HEK293 (cell line): ENCODE measurements around the gene GRB2.

Experiments
- CTCF ChIA-PET: fragments of 350-600 bp; formaldehyde crosslinking; extraction: SDS; loops from one replicate; lab custom pipeline; 2021; ENCODE audit warnings: antibody characterized with exemption; lab: Yijun Ruan, JAX
- POLR2A ChIA-PET: fragments of 300-600 bp; formaldehyde crosslinking; extraction: SDS; loops from one replicate; lab custom pipeline; 2020; ENCODE audit warnings: antibody characterized with exemption, inconsistent platforms; lab: Yijun Ruan, JAX
- H3K27ac ChIP-seq: fragments of 200-500 bp; sonication (Bioruptor generic); 2 replicates; pipeline ENCODE4 v1.5.1; 2014; ENCODE audit warnings: low read depth, low read length, control low read depth, inconsistent platforms; ENCODE audit errors: extremely low read depth
- H3K36me3 ChIP-seq, 2 experiments: fragments of 200-500 bp in 1 of 2; sonication (Bioruptor generic) in 1 of 2; 1 replicate in 1 of 2; 2 replicates in 1 of 2; pipeline ENCODE4 v1.5.1; 2014 to 2017; ENCODE audit warnings: inconsistent platforms in 2 of 2, low read length in 2 of 2; ENCODE audit not compliant: control insufficient read depth in 2 of 2, insufficient read depth in 1 of 2
- H3K4me1 ChIP-seq: fragments of 200-500 bp; sonication (Bioruptor generic); 2 replicates; pipeline ENCODE4 v1.5.1; 2014; ENCODE audit warnings: mild to moderate bottlenecking, low read length, inconsistent platforms; ENCODE audit not compliant: control insufficient read depth, insufficient read depth
- H3K4me3 ChIP-seq: 2 replicates; pipeline ENCODE4 v1.5.1; 2011; ENCODE audit warnings: low read depth, mild to moderate bottlenecking, control low read depth, low read length, moderate library complexity
- H3K9me3 ChIP-seq: fragments of 200-500 bp; sonication (Bioruptor generic); 2 replicates; pipeline ENCODE4 v1.5.1; 2014; ENCODE audit warnings: low read depth, low read length, inconsistent platforms; ENCODE audit not compliant: control insufficient read depth, insufficient read depth
- CTCF ChIP-seq: fragments of 450-650 bp; formaldehyde crosslinking; IDR thresholded peaks from 2 replicates; pipeline ENCODE4 v1.5.1; 2016; ENCODE audit warnings: missing biosample characterization, missing genetic modification characterization
- GFI1B ChIP-seq: fragments of 450-650 bp; formaldehyde crosslinking; IDR thresholded peaks from 2 replicates; pipeline ENCODE4 v1.5.1; 2016; ENCODE audit warnings: missing biosample characterization, missing genetic modification characterization
- HOXA7 ChIP-seq: sonication (generic); formaldehyde crosslinking; IDR thresholded peaks from 2 replicates; pipeline ENCODE4 v1.8.1; 2022; ENCODE audit warnings: missing genetic modification reagents, borderline replicate concordance
- KLF17 ChIP-seq: fragments of 450-650 bp; formaldehyde crosslinking; IDR thresholded peaks from 2 replicates; pipeline ENCODE4 v1.5.1; 2016; ENCODE audit warnings: missing biosample characterization, missing genetic modification characterization
- MEIS1 ChIP-seq: sonication (generic); formaldehyde crosslinking; IDR thresholded peaks from 2 replicates; pipeline ENCODE4 v1.8.1; 2022; ENCODE audit warnings: missing genetic modification reagents, mild to moderate bottlenecking, borderline replicate concordance
- RBAK ChIP-seq: fragments of 450-650 bp; formaldehyde crosslinking; IDR thresholded peaks from 2 replicates; pipeline ENCODE4 v1.5.1; 2016; ENCODE audit warnings: missing biosample characterization, missing genetic modification characterization
- SETDB1 ChIP-seq: IDR thresholded peaks from one replicate; pipeline ENCODE4 v1.6.1; 2017; ENCODE audit warnings: mild to moderate bottlenecking, low read length, moderate library complexity, mixed read lengths; ENCODE audit not compliant: insufficient read length
- SP7 ChIP-seq: fragments of 450-650 bp; formaldehyde crosslinking; IDR thresholded peaks from 2 replicates; pipeline ENCODE4 v1.5.1; 2016; ENCODE audit warnings: missing biosample characterization, missing genetic modification characterization
- ZEB2 ChIP-seq: fragments of 450-650 bp; formaldehyde crosslinking; IDR thresholded peaks from 2 replicates; pipeline ENCODE4 v1.5.1; 2016; ENCODE audit warnings: missing biosample characterization, missing genetic modification characterization
- ZNF112 ChIP-seq: fragments of 450-650 bp; formaldehyde crosslinking; IDR thresholded peaks from 2 replicates; pipeline ENCODE4 v1.5.0; 2017; ENCODE audit warnings: missing biosample characterization, missing genetic modification characterization
- ZNF133 ChIP-seq: fragments of 450-650 bp; formaldehyde crosslinking; IDR thresholded peaks from 2 replicates; pipeline ENCODE4 v1.5.1; 2016; ENCODE audit warnings: missing biosample characterization, missing genetic modification characterization
- ZNF157 ChIP-seq: fragments of 450-650 bp; formaldehyde crosslinking; IDR thresholded peaks from 2 replicates; pipeline ENCODE4 v1.5.1; 2016; ENCODE audit warnings: missing biosample characterization, missing genetic modification characterization
- ZNF16 ChIP-seq: fragments of 450-650 bp; formaldehyde crosslinking; IDR thresholded peaks from 2 replicates; pipeline ENCODE4 v1.5.1; 2016; ENCODE audit warnings: low read depth, missing biosample characterization, missing genetic modification characterization
- ZNF175 ChIP-seq: fragments of 450-650 bp; formaldehyde crosslinking; IDR thresholded peaks from 2 replicates; pipeline ENCODE4 v1.5.1; 2016; ENCODE audit warnings: missing biosample characterization, missing genetic modification characterization
- ZNF248 ChIP-seq: fragments of 450-650 bp; formaldehyde crosslinking; IDR thresholded peaks from 2 replicates; pipeline ENCODE4 v1.5.1; 2017; ENCODE audit warnings: missing biosample characterization, missing genetic modification characterization
- ZNF433 ChIP-seq: fragments of 450-650 bp; formaldehyde crosslinking; IDR thresholded peaks from 2 replicates; pipeline ENCODE4 v1.5.1; 2016; ENCODE audit warnings: missing biosample characterization, missing genetic modification characterization, low read depth
- ZNF600 ChIP-seq: fragments of 450-650 bp; formaldehyde crosslinking; IDR thresholded peaks from 2 replicates; pipeline ENCODE4 v1.5.1; 2016; ENCODE audit warnings: missing biosample characterization, missing genetic modification characterization
- ZNF660 ChIP-seq: fragments of 450-650 bp; IDR thresholded peaks from 2 replicates; pipeline ENCODE4 v1.5.1; 2018; ENCODE audit warnings: missing biosample characterization, mild to moderate bottlenecking, missing genetic modification characterization
- ZNF76 ChIP-seq: fragments of 450-650 bp; formaldehyde crosslinking; IDR thresholded peaks from 2 replicates; pipeline ENCODE4; 2016; ENCODE audit warnings: low read depth, missing biosample characterization, missing genetic modification characterization, borderline replicate concordance
- ZNF776 ChIP-seq: fragments of 450-650 bp; formaldehyde crosslinking; IDR thresholded peaks from 2 replicates; pipeline ENCODE4 v1.5.0; 2017; ENCODE audit warnings: missing biosample characterization, missing genetic modification characterization, borderline replicate concordance
- ZNF792 ChIP-seq: fragments of 450-650 bp; formaldehyde crosslinking; IDR thresholded peaks from 2 replicates; pipeline ENCODE4 v1.5.1; 2016; ENCODE audit warnings: missing biosample characterization, missing genetic modification characterization
- ZSCAN30 ChIP-seq: fragments of 450-650 bp; IDR thresholded peaks from 2 replicates; pipeline ENCODE4 v1.5.1; 2018; ENCODE audit warnings: missing biosample characterization, mild to moderate bottlenecking, missing genetic modification characterization, moderate library complexity
- TF ChIP-seq, protein P1 (sequence below): fragments of 450-650 bp; formaldehyde crosslinking; IDR thresholded peaks from 2 replicates; pipeline ENCODE4 v1.5.1; 2016; ENCODE audit warnings: missing biosample characterization, missing genetic modification characterization
- TF ChIP-seq, protein P2 (sequence below): fragments of 450-650 bp; IDR thresholded peaks from 2 replicates; pipeline ENCODE4 v1.5.1; 2018; ENCODE audit warnings: missing biosample characterization, missing genetic modification characterization

Gene GRB2

GRCh38 chr17:75417054-75417580 lies 11.6 kb upstream of the GRB2 start:
- TF ChIP-seq ZNF16 (tag by site-specific recombination): no peak
- no peak for TF ChIP-seq ZNF792
- TF ChIP-seq ZNF133: no peak
- no peak overlapping the region for H3K4me3 ChIP-seq
- H3K27ac ChIP-seq: no peak overlapping the region
- ChIA-PET POLR2A (no interaction called here), CTCF (interaction anchor here (0.6 to 1.1 kb wide), 7 partner anchors 9 to 1021 kb away, joined by 3 to 7 read pairs (median 4); partner anchors contain the start of gene MRPS7)
- H3K9me3 ChIP-seq: no peaks in the 10 kb centered on the region
- no peaks in the 10 kb centered on the region for H3K4me1 ChIP-seq
- H3K36me3 ChIP-seq: no peaks in the 10 kb centered on the region

DNA sequence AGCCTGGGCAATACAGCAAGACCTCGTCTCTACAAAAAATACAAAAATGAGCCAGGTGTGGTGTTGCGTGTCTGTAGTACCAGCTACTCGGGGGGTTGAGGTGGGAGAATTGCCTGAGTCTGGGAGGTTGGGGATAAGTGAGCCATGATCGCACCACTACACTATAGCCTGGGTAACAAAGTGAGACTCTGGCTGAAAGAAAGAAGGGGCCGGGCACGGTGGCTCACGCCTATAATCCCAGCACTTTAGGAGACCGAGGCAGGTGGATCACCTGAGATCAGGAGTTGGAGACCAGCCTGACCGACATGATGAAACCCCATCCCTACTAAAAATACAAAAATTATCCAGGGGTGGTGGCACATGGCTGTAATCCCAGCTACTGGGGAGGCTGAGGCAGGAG lies 10.5 kb upstream of the GRB2 start:
- CTCF ChIA-PET: interaction anchor here (0.6 to 0.9 kb wide), 6 partner anchors 12 to 367 kb away, joined by 3 to 8 read pairs (median 4); partner anchors contain the start of gene SMIM5
- no peaks in the 10 kb centered on the region for H3K4me1 ChIP-seq
- POLR2A ChIA-PET: interaction anchor here (0.7 kb wide), 2 partner anchors 163 to 851 kb away, joined by 3 read pairs; no protein-coding TSS in a partner anchor

DNA sequence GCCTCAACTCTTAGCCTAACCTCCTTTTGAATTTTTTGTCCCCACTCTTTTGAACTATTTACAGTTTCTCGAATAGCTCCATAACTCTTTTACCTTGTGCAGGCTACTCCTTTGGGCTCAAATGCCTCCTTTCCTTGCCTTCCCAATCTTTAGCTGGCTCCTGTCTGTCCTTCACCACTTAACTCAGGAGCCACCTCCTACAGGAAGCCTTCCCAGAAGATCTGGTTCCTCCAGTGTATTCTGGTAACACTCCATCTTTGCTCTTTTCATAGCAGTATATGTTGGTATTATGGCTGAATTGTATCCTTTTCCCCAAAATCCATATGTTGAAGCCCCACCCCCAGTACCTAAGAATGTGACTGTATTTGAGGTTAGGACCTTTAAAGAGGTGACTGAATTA lies 9.0 kb upstream of the GRB2 start:
- CTCF ChIA-PET: interaction anchor here (1.0 to 3.5 kb wide), 6 partner anchors 8 to 300 kb away, joined by 4 to 30 read pairs (median 4); partner anchors contain the start of gene MIF4GD
- Histone ChIP-seq H3K36me3 (no peaks in the 10 kb centered on the region), H3K4me3 (no peak overlapping the region), H3K9me3 (no peaks in the 10 kb centered on the region), H3K4me1 (no peaks in the 10 kb centered on the region), H3K27ac (no peak overlapping the region)
- POLR2A ChIA-PET: interaction anchor here (0.5 to 0.9 kb wide), 2 partner anchors 348 to 434 kb away, joined by 4 to 9 read pairs; no protein-coding TSS in a partner anchor
- TF ChIP-seq MEIS1 (CRISPR knock-in tag) (no peak), ZNF76 (no peak), ZNF175 (tag by site-specific recombination) (no peak), KLF17 (tag by site-specific recombination) (no peak), ZSCAN30 (tag by site-specific recombination) (no peak), ZNF112 (tag by site-specific recombination) (no peak), ZNF776 (tag by site-specific recombination) (no peak), ZNF433 (no peak), ZNF248 (no peak), ZEB2 (tag by site-specific recombination) (no peak), SETDB1 (no peak), RBAK (no peak), GFI1B (tag by site-specific recombination) (no peak)
- TF ChIP-seq, protein P1, sequence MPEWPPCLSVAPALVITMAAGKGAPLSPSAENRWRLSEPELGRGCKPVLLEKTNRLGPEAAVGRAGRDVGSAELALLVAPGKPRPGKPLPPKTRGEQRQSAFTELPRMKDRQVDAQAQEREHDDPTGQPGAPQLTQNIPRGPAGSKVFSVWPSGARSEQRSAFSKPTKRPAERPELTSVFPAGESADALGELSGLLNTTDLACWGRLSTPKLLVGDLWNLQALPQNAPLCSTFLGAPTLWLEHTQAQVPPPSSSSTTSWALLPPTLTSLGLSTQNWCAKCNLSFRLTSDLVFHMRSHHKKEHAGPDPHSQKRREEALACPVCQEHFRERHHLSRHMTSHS: no peak
- TF ChIP-seq, protein P2, sequence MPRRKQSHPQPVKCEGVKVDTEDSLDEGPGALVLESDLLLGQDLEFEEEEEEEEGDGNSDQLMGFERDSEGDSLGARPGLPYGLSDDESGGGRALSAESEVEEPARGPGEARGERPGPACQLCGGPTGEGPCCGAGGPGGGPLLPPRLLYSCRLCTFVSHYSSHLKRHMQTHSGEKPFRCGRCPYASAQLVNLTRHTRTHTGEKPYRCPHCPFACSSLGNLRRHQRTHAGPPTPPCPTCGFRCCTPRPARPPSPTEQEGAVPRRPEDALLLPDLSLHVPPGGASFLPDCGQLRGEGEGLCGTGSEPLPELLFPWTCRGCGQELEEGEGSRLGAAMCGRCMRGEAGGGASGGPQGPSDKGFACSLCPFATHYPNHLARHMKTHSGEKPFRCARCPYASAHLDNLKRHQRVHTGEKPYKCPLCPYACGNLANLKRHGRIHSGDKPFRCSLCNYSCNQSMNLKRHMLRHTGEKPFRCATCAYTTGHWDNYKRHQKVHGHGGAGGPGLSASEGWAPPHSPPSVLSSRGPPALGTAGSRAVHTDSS (tag by site-specific recombination): no peak

More for the DNA sequence above, 10.5 kb upstream of the GRB2 start:
- Histone ChIP-seq H3K9me3 (no peaks in the 10 kb centered on the region), H3K27ac (no peak overlapping the region), H3K4me3 (no peak overlapping the region), H3K36me3 (no peaks in the 10 kb centered on the region)
- no peak for TF ChIP-seq CTCF
- no peak for TF ChIP-seq SP7 (tag by site-specific recombination)
- no peak for TF ChIP-seq HOXA7 (CRISPR knock-in tag)
- TF ChIP-seq ZNF600 (tag by site-specific recombination): no peak
- TF ChIP-seq ZNF157: no peak
- TF ChIP-seq, protein P1: no peak
- no peak for TF ChIP-seq ZNF660 (tag by site-specific recombination)
